Measurements from ENCODE around the gene CECR2. TPM values are rescaled to one million over a fixed set of nuclear protein-coding genes. Genes with fewer than 3 reads are reported as not detected.

CECR2 gene
- under 1 TPM; 0.10 to 0.26 TPM for total RNA-seq

- no peaks in the 10 kb centered on the region for H3K9me3 Mint-ChIP-seq
- H3K36me3 Mint-ChIP-seq, result no peaks in the 10 kb centered on the region
- peaks cover 67% of the 10 kb centered on the region for H3K27me3 Mint-ChIP-seq
- DNase-seq, result peak; percentile 41
- H3K27ac Mint-ChIP-seq, result peak within 1 kb of the TSS; percentile 52
- H3K4me1 Mint-ChIP-seq, result peaks cover 17% of the 10 kb centered on the region
- H3K4me3 Mint-ChIP-seq, result peak within 1 kb of the TSS; percentile 67
Measured at GRCh38 chr22:17369439-17370025, at the start of gene CECR2. CECR2 (plus strand) TSS chr22:17369460; CDS start chr22:17369784, 324 bp downstream.

- no peak overlapping the region for H3K4me3 Mint-ChIP-seq
- no peak overlapping the region for H3K27ac Mint-ChIP-seq
- H3K27me3 Mint-ChIP-seq, result no peaks in the 10 kb centered on the region
- no peaks in the 10 kb centered on the region for H3K4me1 Mint-ChIP-seq
- no peak for DNase-seq
- no peaks in the 10 kb centered on the region for H3K9me3 Mint-ChIP-seq
- no peaks in the 10 kb centered on the region for H3K36me3 Mint-ChIP-seq
Measured at GRCh38 chr22:17319546-17319945, 49.7 kb upstream of the CECR2 start.

DNA sequence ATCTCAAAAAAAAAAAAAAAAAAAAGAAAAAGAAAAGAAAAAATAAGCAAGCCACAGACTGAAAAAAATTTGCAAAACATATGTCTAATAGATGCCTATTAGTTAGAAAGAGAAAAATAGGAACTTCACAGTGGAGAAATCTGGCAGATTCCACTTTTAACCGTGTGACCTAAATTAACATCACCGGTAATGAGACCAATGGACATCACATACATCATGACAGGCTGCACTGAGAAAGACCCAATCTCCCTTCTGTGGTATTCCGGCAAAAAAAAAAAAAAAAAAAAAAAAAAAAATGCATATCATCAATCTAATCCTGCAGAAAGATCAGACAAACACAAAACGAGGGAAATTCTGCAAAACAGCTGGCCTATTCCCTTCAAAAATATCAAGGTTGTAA, 46.7 kb upstream of the CECR2 start:
- no peaks in the 10 kb centered on the region for H3K9me3 Mint-ChIP-seq
- no peaks in the 10 kb centered on the region for H3K27me3 Mint-ChIP-seq
- no peak for DNase-seq
- H3K4me1 Mint-ChIP-seq, result no peaks in the 10 kb centered on the region
- no peak overlapping the region for H3K27ac Mint-ChIP-seq
- H3K36me3 Mint-ChIP-seq, result no peaks in the 10 kb centered on the region
- no peak overlapping the region for H3K4me3 Mint-ChIP-seq

GRCh38 chr22:17331690-17332089, 37.6 kb upstream of the CECR2 start:
- H3K4me3 Mint-ChIP-seq, result no peak overlapping the region
- DNase-seq, result no peak
- H3K4me1 Mint-ChIP-seq, result no peaks in the 10 kb centered on the region
- H3K9me3 Mint-ChIP-seq, result no peaks in the 10 kb centered on the region
- no peaks in the 10 kb centered on the region for H3K27me3 Mint-ChIP-seq
- H3K36me3 Mint-ChIP-seq, result no peaks in the 10 kb centered on the region
- H3K27ac Mint-ChIP-seq, result no peak overlapping the region

- DNase-seq, result no peak
- Mint-ChIP-seq H3K27ac (no peak overlapping the region), H3K9me3 (no peaks in the 10 kb centered on the region), H3K4me3 (no peak overlapping the region), H3K27me3 (no peaks in the 10 kb centered on the region), H3K4me1 (no peaks in the 10 kb centered on the region), H3K36me3 (no peaks in the 10 kb centered on the region)
Measured at GRCh38 chr22:17332109-17332800, 37.0 kb upstream of the CECR2 start.

DNA sequence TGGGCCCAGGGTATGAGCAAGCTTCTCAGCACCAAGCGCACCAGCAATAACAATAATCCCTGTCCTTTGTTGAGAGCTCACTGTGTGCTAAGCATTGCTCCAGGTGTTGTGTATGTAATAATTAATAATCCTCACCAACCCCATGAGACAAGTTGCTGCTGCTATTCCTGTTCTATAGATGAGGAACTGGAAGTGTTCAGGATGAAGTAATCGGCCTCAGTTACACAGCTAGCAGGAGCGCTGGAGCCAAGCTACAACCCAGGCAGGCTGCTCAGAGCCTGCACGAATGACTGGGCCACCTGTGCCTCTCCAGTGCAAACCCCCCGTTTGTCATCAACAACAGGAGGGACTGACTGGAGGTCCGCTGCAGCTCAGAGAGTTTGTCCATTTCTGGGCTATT, 35.2 kb upstream of the CECR2 start:
- Mint-ChIP-seq H3K9me3 (no peaks in the 10 kb centered on the region), H3K4me3 (no peak overlapping the region), H3K4me1 (no peaks in the 10 kb centered on the region), H3K27me3 (no peaks in the 10 kb centered on the region), H3K27ac (no peak overlapping the region), H3K36me3 (no peaks in the 10 kb centered on the region)
- no peak for DNase-seq

DNA sequence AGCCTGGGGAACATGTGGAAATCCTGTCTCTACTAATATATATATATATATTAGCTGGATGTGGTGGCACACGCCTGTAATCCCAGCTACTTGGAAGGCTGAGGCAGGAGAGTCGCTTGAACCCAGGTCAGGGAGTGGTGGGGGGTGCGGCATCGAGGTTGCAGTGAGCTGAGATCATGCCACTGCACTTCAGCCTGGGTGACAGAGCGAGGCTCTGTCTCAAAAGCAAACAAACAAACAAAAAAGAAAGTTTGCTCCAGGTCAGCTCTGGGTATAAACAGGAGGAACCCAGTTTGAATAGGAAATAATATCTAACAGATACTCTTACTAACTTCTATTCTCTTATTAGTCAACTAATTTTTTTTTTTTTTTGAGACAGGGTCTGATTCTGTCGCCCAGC, 34.3 kb upstream of the CECR2 start:
- Mint-ChIP-seq H3K36me3 (no peaks in the 10 kb centered on the region), H3K27me3 (no peaks in the 10 kb centered on the region), H3K4me1 (no peaks in the 10 kb centered on the region), H3K27ac (no peak overlapping the region), H3K4me3 (no peak overlapping the region), H3K9me3 (no peaks in the 10 kb centered on the region)
- no peak for DNase-seq

GRCh38 chr22:17336061-17336460, 33.2 kb upstream of the CECR2 start:
- H3K4me3 Mint-ChIP-seq, result no peak overlapping the region

GRCh38 chr22:17337639-17338038, 31.6 kb upstream of the CECR2 start:
- Mint-ChIP-seq H3K4me3 (no peak overlapping the region), H3K9me3 (no peaks in the 10 kb centered on the region), H3K27me3 (no peaks in the 10 kb centered on the region), H3K4me1 (no peaks in the 10 kb centered on the region), H3K27ac (no peak overlapping the region), H3K36me3 (no peaks in the 10 kb centered on the region)
- DNase-seq, result no peak

More at GRCh38 chr22:17336061-17336460, 33.2 kb upstream of the CECR2 start:
- no peak for DNase-seq
- Mint-ChIP-seq H3K27ac (no peak overlapping the region), H3K36me3 (no peaks in the 10 kb centered on the region), H3K4me1 (no peaks in the 10 kb centered on the region), H3K9me3 (no peaks in the 10 kb centered on the region), H3K27me3 (no peaks in the 10 kb centered on the region)

DNA sequence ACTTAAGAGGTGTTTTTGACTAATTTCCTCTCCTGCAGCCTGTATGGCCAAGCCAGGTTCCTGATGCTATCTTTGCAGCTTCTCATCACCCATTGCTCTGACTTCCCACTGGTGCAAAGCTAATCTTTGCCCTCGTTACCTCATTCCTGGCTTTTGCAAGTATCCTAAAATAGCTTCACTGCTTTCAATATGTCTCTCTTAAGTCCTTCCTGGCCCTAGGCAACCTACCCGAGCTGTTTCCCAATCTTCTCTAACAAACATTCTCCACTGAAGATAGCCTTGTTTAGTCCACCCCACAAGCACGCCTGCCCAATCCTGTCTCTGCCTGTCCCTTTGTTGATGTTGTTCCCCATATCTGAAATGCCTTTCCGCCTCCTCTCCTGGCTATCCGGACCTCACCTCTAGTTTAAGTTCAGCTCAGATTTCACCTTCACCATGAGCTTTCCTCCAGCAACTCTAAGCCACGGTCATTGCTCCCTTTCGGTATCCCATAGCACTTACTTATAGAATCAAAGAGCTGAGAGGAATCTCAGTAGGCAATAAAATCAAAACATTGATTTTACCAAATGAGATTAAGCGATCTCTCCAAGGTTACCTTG, 30.1 kb upstream of the CECR2 start:
- no peaks in the 10 kb centered on the region for H3K9me3 Mint-ChIP-seq
- no peak overlapping the region for H3K27ac Mint-ChIP-seq
- DNase-seq, result no peak
- no peak overlapping the region for H3K4me3 Mint-ChIP-seq
- H3K4me1 Mint-ChIP-seq, result no peaks in the 10 kb centered on the region
- H3K27me3 Mint-ChIP-seq, result no peaks in the 10 kb centered on the region
- H3K36me3 Mint-ChIP-seq, result no peaks in the 10 kb centered on the region

DNA sequence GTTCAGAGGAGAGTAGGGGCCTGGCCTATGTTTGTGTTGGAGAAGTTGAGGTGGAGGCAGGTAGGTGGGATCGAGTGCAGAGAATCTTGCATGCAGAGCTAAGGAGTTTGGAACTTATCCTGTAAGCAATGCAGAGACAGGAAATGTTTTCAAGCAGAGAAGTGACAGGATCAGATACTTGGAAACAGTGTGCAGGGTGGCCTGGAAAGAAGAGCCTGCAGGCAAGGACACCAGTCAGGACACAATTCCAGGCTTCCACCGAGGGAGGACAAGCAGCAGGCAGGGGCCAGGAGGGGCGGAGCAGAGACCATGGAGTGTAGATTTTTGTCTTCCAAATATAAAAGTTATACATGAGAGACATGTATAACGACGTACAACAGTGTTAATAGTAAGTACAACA, 26.9 kb upstream of the CECR2 start:
- DNase-seq, result no peak
- Mint-ChIP-seq H3K27me3 (no peaks in the 10 kb centered on the region), H3K4me1 (no peaks in the 10 kb centered on the region), H3K36me3 (no peaks in the 10 kb centered on the region), H3K4me3 (no peak overlapping the region), H3K9me3 (no peaks in the 10 kb centered on the region), H3K27ac (no peak overlapping the region)

GRCh38 chr22:17343766-17344165, 25.5 kb upstream of the CECR2 start:
- Mint-ChIP-seq H3K27ac (no peak overlapping the region), H3K9me3 (no peaks in the 10 kb centered on the region), H3K4me3 (no peak overlapping the region), H3K27me3 (no peaks in the 10 kb centered on the region), H3K36me3 (no peaks in the 10 kb centered on the region), H3K4me1 (no peaks in the 10 kb centered on the region)
- DNase-seq, result no peak

- Mint-ChIP-seq H3K4me3 (no peak overlapping the region), H3K36me3 (no peaks in the 10 kb centered on the region), H3K9me3 (no peaks in the 10 kb centered on the region)
Measured at GRCh38 chr22:17346578-17346977, 22.7 kb upstream of the CECR2 start.

GRCh38 chr22:17347724-17348123, 21.5 kb upstream of the CECR2 start:
- H3K9me3 Mint-ChIP-seq, result no peaks in the 10 kb centered on the region
- no peak overlapping the region for H3K4me3 Mint-ChIP-seq
- DNase-seq, result no peak
- H3K27ac Mint-ChIP-seq, result no peak overlapping the region
- no peaks in the 10 kb centered on the region for H3K27me3 Mint-ChIP-seq
- H3K4me1 Mint-ChIP-seq, result no peaks in the 10 kb centered on the region
- no peaks in the 10 kb centered on the region for H3K36me3 Mint-ChIP-seq

More at GRCh38 chr22:17346578-17346977, 22.7 kb upstream of the CECR2 start:
- H3K27ac Mint-ChIP-seq, result no peak overlapping the region
- DNase-seq, result no peak
- no peaks in the 10 kb centered on the region for H3K4me1 Mint-ChIP-seq
- H3K27me3 Mint-ChIP-seq, result no peaks in the 10 kb centered on the region

GRCh38 chr22:17348464-17349103, 20.7 kb upstream of the CECR2 start:
- Mint-ChIP-seq H3K27ac (no peak overlapping the region), H3K36me3 (no peaks in the 10 kb centered on the region), H3K9me3 (no peaks in the 10 kb centered on the region), H3K27me3 (no peaks in the 10 kb centered on the region), H3K4me1 (no peaks in the 10 kb centered on the region), H3K4me3 (no peak overlapping the region)
- no peak for DNase-seq

Measured in activated naive CD8-positive, alpha-beta T cell treated with anti-CD3 and anti-CD28 coated beads for 36 hours (primary cell).